ENCODE results near the gene BCCIP. TPM values are rescaled to one million over a fixed set of nuclear protein-coding genes. Genes with fewer than 3 reads are reported as not detected.

The BCCIP gene
- total and polyA plus RNA-seq, 2 donors (not counting 1 experiment from before 2014, with no cell fraction given): 10.5 to 40.7 TPM

- Mint-ChIP-seq H3K27ac (no peak overlapping the region), H3K9me3 (ENCODE audit: insufficient read depth) (no peaks in the 10 kb centered on the region), H3K4me1 (no peaks in the 10 kb centered on the region), H3K27me3 (peaks cover 4% of the 10 kb centered on the region), H3K4me3 (no peak overlapping the region)
- ChIA-PET POLR2A (no interaction called here), CTCF (no interaction called here)
- Histone ChIP-seq H2AFZ (ENCODE audit: insufficient read depth, low read depth, low read length, poor library complexity, severe bottlenecking) (no peak overlapping the region), H3K27me3 (replicated peaks in 1 of 4; ENCODE audit: control extremely low read depth in 1 of 4, control insufficient read depth in 3 of 4, insufficient read depth in 4 of 4, low read length in 3 of 4) (no peaks in the 10 kb centered on the region), H3K4me1 (ENCODE audit: control insufficient read depth in 2 of 2, insufficient read depth in 2 of 2, low read length in 2 of 2) (no peaks in the 10 kb centered on the region), H3K36me3 (replicated peaks in 1 of 2; ENCODE audit: control extremely low read depth in 1 of 2, control insufficient read depth in 1 of 2, extremely low read depth in 1 of 2, insufficient read depth in 2 of 2, low read length in 1 of 2) (no peaks in the 10 kb centered on the region), H3K4me2 (replicated peaks; ENCODE audit: low read depth, low read length, poor library complexity, severe bottlenecking) (no peak overlapping the region), H3K4me3 (ENCODE audit: control extremely low read depth in 1 of 5, extremely low read depth in 1 of 5, insufficient read depth in 1 of 5, low read depth in 2 of 5, low read length in 4 of 5) (no peak overlapping the region), H3K79me2 (ENCODE audit: control insufficient read depth, insufficient read depth, low read length) (no peaks in the 10 kb centered on the region), H3K9ac (ENCODE audit: low read length) (no peak overlapping the region), H3K9me3 (ENCODE audit: control extremely low read depth in 1 of 3, control insufficient read depth in 2 of 3, insufficient read depth in 1 of 3, low read length in 2 of 3) (no peaks in the 10 kb centered on the region), H4K20me1 (ENCODE audit: control insufficient read depth, insufficient read depth, low read length, poor library complexity, severe bottlenecking) (no peaks in the 10 kb centered on the region), H3K27ac (ENCODE audit: low read length in 2 of 2) (no peak overlapping the region)
- ATAC-seq (ENCODE audit: low read depth): no peak
- intact Hi-C loops (cut with micrococcal nuclease): no loop called here
- 71% methylated on average over 66 of the region's 75 CpGs for WGBS (ENCODE audit: insufficient coverage)
- DNase-seq: no peak
- no peak for TF ChIP-seq EZH2 (IDR thresholded peaks at IDR 0.05; ENCODE audit: borderline replicate concordance, insufficient read depth, low read depth, low read length, poor library complexity, severe bottlenecking)
- TF ChIP-seq, protein P1, sequence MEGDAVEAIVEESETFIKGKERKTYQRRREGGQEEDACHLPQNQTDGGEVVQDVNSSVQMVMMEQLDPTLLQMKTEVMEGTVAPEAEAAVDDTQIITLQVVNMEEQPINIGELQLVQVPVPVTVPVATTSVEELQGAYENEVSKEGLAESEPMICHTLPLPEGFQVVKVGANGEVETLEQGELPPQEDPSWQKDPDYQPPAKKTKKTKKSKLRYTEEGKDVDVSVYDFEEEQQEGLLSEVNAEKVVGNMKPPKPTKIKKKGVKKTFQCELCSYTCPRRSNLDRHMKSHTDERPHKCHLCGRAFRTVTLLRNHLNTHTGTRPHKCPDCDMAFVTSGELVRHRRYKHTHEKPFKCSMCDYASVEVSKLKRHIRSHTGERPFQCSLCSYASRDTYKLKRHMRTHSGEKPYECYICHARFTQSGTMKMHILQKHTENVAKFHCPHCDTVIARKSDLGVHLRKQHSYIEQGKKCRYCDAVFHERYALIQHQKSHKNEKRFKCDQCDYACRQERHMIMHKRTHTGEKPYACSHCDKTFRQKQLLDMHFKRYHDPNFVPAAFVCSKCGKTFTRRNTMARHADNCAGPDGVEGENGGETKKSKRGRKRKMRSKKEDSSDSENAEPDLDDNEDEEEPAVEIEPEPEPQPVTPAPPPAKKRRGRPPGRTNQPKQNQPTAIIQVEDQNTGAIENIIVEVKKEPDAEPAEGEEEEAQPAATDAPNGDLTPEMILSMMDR (IDR thresholded peaks at IDR 0.05): no peak
These were observed 49.4 kb upstream of the BCCIP start for GRCh38 chr10:125773687-125774543.

DNA sequence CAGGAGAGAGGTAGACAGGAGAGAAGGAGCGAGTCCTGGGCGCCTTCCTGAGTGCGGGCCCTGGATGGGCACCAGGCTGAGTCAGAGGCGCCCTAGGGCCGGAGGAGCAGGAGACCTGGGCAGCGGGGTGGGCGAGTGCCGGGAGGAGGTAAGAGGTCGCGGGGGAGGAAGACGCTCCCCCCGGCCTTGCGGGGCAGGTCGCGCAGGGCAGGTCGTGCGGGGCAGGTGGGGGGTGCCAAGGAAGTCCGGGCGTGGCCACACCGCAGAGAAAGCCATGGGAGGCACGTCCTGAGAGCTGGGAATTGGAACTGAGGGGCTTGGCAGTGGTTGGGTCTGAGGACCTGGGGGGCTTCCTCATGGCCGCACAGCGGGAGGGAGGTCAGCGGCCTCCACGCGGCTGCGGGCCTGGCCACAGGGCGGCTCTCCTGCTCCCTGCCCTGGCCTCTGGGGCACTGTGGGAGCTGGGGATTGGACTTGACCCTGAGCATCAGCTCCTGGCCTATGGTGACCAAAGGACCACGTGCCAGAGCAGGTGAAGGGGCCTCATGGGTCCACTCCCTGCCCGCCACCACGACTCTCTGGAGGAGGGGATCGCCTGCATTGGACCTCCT, 48.7 kb upstream of the BCCIP start:
- no peak overlapping the region for H3K9ac ChIP-seq (ENCODE audit: low read length)
- H3K27ac ChIP-seq (ENCODE audit: low read length in 2 of 2): no peak overlapping the region
- no peaks in the 10 kb centered on the region for H3K9me3 Mint-ChIP-seq (ENCODE audit: insufficient read depth)
- H3K4me3 ChIP-seq (ENCODE audit: control extremely low read depth in 1 of 5, extremely low read depth in 1 of 5, insufficient read depth in 1 of 5, low read depth in 2 of 5, low read length in 4 of 5): no peak overlapping the region
- DNase-seq (no peak), ATAC-seq (ENCODE audit: low read depth) (no peak)
- H3K27me3 Mint-ChIP-seq: peaks cover 4% of the 10 kb centered on the region
- TF ChIP-seq EZH2 (IDR thresholded peaks at IDR 0.05; ENCODE audit: borderline replicate concordance, insufficient read depth, low read depth, low read length, poor library complexity, severe bottlenecking): no peak
- TF ChIP-seq, protein P1 (IDR thresholded peaks at IDR 0.05): no peak
- H4K20me1 ChIP-seq (ENCODE audit: control insufficient read depth, insufficient read depth, low read length, poor library complexity, severe bottlenecking): no peaks in the 10 kb centered on the region
- 95% methylated on average over 32 of the region's 32 CpGs for WGBS (ENCODE audit: insufficient coverage)
- H2AFZ ChIP-seq (ENCODE audit: insufficient read depth, low read depth, low read length, poor library complexity, severe bottlenecking): no peak overlapping the region
- H3K4me3 Mint-ChIP-seq: no peak overlapping the region
- no peaks in the 10 kb centered on the region for H3K36me3 ChIP-seq (replicated peaks in 1 of 2; ENCODE audit: control extremely low read depth in 1 of 2, control insufficient read depth in 1 of 2, extremely low read depth in 1 of 2, insufficient read depth in 2 of 2, low read length in 1 of 2)
- H3K79me2 ChIP-seq (ENCODE audit: control insufficient read depth, insufficient read depth, low read length): no peaks in the 10 kb centered on the region
- no peak overlapping the region for H3K27ac Mint-ChIP-seq
- no peaks in the 10 kb centered on the region for H3K27me3 ChIP-seq (replicated peaks in 1 of 4; ENCODE audit: control extremely low read depth in 1 of 4, control insufficient read depth in 3 of 4, insufficient read depth in 4 of 4, low read length in 3 of 4)
- H3K9me3 ChIP-seq (ENCODE audit: control extremely low read depth in 1 of 3, control insufficient read depth in 2 of 3, insufficient read depth in 1 of 3, low read length in 2 of 3): no peaks in the 10 kb centered on the region
- intact Hi-C loops (cut with micrococcal nuclease): no loop called here
- no peaks in the 10 kb centered on the region for H3K4me1 ChIP-seq (ENCODE audit: control insufficient read depth in 2 of 2, insufficient read depth in 2 of 2, low read length in 2 of 2)
- ChIA-PET CTCF (no interaction called here), POLR2A (no interaction called here)
- H3K4me2 ChIP-seq (replicated peaks; ENCODE audit: low read depth, low read length, poor library complexity, severe bottlenecking): no peak overlapping the region
- H3K4me1 Mint-ChIP-seq: no peaks in the 10 kb centered on the region

All from B cell (primary cell).